ENCODE results near the gene CASTOR1.

Gene CASTOR1

DNA sequence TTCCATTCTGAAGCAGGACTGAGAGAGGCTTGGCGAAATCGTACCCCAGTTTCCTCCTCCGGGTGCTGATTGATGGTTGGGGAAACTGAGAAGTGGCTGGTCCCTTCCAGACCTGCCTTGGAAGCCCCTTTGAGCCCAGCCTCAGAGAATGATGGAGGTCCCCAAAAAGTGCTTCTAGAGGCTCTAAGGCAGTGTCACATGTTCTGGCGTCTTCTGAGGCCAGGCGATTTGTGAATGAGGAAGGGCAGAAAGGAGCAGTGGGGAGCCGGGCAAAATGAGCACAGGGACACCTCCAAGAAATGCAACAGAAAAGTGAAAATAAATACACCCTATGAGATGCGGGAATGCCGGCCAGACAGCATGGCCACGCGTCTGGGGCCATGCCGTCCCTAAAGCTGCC lies 41.7 kb downstream of the CASTOR1 start:
- no peak for DNase-seq (ENCODE audit: extremely low read depth in 1 of 2, low read depth in 1 of 2)

DNA sequence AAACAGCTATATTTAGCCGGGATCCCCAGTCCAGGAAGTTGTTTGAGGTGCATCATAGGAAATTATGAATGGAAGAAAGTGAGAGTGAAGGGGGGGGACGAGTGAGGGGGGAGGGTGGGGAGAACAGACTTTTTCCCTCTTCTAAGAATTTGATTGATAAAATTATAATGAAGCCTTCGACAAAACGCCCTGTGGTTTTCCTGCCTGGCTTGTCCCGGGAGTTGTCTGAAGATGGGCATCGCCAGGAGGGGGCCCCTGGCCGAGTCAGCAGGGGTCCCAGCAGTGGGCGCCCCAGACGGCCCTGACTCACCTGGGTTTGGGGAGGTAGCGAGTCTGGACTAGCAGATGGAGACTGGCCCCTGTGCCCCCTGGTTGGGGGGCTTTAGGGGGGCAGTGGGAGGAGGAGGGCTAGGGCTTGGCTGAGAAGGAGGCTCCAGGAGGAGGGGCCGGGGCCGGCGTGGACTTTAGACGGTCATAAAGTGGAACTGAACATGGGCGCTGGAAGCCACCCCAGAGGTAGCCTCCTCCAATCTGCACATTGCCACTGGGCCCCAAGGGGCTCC lies 42.4 kb downstream of the CASTOR1 start:
- no peak for DNase-seq (ENCODE audit: extremely low read depth in 1 of 2, low read depth in 1 of 2)

DNA sequence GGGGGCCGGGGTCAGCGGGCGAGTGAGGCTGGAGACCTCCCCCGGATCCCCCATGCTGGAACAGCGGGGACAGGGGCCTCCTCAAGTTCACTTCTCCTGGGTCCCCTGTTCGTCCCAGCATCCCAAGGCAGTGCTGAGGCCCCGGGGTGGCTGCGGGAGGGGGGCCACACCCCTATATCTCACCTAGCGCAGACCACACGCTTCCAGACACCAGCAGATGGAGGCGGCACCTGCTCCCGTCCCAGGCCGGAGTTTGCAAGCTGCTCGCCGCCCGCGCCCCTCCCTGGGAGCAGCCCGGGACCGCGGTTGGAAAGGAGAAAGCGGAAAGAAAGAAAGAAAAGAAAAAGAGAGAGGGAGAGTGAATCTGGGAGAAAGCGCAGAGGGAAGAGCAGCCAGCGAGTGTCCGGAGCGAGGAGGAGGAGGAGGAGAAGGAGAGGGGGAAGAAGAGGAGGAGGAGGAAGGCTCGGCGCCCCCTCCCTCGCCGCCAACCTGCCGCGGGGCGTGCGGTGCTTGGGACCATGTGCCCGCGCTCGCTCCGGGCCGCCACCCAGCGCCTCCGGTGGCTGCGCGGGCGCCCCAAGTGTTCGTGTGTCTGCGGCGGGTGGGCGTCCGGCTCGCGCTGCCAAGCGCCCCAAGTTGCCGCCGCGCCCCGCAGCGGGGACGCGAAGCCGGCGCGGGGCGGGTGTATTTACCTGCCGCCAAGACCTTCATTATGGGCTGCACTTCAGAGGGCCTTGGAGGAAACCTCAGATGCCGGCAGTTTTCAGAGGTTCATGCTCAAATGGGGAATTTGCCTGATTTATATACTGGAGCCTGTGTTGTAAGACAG lies 43.1 kb downstream of the CASTOR1 start, which contains the start of gene LIF:
LIF (minus strand) TSS at position 775 of the 829 bp plus-strand sequence; CDS start at position 711, 64 bp downstream.
- peak in 1 of 2 donors; percentile 25 for DNase-seq (ENCODE audit: extremely low read depth in 1 of 2, low read depth in 1 of 2)

DNA sequence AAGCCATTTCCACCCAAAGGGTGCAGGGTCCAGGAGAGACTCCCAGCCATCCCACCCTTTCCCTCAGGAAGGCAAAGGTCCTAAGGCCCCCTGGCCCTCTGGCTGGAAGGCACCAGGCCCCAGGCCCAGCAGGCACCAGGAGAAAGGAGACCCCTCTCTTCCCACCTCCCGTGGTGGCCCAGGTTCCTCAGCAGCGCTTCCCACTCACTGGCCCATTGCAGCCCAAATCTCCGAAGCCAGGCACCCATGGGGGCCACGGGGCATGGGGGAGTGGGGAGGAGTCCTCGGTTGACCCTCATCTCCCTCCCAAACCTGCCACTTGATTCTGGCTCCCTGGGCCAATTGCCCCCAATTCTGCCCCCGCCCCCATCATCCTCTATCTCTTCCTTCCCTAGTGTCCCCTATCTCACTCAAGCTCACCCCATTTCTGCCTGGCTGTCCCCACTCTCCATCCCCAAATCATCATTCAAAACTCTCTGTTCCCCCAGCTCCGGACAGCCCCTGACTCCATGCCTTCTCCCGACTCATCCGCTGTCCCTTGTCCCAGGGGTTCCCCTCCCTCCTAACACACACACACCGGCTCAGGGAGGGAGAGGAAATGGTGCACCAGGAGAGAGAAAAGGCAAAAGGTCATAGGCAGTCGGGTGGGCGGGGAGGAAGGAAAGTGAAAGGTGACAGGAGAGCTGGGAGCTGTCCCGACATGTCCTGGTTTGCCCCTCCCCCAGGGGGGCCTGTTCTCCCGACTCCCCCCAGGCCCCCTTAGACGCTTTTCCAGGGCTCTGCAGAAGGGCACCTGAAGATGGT lies 43.9 kb downstream of the CASTOR1 start:
- DNase-seq (ENCODE audit: extremely low read depth in 1 of 2, low read depth in 1 of 2), result no peak

DNA sequence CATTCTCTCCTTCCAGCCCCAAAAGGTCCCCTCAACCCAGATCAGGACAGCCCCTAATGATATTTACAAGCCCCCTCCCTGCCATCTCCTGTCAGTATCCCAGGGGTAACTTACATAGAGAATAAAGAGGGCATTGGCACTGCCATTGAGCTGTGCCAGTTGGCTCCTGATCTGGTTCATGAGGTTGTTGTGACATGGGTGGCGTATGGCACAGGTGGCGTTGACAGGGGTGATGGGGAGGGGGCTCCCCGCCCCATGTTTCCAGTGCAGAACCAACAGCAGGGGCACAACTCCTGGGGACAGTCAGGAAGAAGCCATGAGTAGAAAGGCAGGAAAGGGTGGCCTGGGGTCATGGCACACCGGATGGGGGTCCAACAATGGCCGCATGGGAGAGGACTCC lies 44.7 kb downstream of the CASTOR1 start:
- DNase-seq (ENCODE audit: extremely low read depth in 1 of 2, low read depth in 1 of 2), result no peak

DNA sequence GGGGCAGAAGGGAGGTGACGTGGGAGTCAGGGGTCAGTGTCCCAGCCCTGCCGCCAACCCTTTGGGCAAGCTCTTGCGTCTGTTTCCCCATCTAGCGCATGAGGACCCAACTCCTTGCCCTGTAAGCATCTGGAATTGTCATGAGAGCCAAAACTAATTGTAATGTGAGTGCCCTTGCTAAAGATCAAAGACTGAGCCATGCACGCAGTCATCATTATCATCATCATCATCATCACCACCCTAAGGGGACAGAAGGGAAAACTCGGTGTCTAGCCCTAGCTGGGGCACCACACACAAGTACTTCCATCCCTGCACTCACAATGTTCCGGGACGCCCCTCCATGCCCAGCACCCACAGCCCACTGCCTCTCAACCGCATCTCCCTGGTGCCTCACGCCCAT lies 45.2 kb downstream of the CASTOR1 start:
- no peak for DNase-seq (ENCODE audit: extremely low read depth in 1 of 2, low read depth in 1 of 2)

DNA sequence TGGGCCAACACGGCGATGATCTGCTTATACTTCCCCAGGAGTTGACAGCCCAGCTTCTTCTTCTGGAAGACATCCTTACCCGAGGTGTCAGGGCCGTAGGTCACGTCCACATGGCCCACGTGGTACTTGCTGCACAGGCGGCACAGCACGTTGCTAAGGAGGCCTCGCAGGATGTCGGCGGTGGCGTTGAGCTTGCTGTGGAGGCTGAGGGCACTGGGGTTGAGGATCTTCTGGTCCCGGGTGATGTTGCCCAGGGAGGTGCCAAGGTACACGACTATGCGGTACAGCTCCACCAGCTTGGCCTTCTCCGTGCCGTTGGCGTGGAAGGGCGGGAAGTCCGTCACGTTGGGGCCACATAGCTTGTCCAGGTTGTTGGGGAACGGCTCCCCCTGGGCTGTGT lies 45.6 kb downstream of the CASTOR1 start:
- DNase-seq (ENCODE audit: extremely low read depth in 1 of 2, low read depth in 1 of 2), result no peak

DNA sequence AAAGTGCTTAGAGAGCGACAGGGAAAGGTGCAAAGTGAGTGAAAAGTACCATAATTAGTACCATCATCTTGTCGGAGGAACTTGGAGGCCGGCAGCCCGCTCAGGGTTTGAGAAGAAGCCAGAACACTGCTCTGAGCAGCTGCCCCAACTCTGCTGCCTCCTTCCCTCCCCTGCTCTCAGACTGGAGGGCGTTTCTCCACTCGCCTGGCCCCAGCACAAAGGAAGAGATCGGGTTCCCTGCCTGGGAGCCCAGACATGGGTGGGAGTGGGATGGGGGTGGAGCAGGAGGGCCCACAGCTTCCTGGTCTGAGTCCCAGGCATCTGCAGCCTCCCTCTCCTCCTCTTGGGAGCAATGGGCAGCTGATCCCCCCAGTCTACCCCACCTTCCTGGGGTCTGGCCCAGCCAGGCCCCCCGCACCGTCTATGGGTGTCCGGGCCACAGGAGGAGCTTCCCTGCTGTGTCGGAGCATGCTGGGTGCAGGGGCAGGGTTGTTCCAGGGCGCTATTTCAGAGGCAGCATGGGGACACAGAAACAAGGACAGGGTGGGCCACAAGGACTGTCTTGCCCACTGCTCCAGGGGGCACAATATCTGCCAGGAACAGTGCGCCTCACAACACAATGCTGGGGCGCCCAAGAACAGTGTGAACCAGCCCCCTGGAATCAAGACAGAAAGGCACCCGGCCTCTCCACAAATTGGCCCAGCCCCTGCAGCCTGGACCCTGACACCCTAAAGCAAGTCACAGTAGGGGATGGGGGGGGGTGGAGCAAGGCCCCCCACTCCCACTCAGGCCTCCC lies 47.5 kb downstream of the CASTOR1 start:
- no peak for DNase-seq (ENCODE audit: extremely low read depth in 1 of 2, low read depth in 1 of 2)

DNA sequence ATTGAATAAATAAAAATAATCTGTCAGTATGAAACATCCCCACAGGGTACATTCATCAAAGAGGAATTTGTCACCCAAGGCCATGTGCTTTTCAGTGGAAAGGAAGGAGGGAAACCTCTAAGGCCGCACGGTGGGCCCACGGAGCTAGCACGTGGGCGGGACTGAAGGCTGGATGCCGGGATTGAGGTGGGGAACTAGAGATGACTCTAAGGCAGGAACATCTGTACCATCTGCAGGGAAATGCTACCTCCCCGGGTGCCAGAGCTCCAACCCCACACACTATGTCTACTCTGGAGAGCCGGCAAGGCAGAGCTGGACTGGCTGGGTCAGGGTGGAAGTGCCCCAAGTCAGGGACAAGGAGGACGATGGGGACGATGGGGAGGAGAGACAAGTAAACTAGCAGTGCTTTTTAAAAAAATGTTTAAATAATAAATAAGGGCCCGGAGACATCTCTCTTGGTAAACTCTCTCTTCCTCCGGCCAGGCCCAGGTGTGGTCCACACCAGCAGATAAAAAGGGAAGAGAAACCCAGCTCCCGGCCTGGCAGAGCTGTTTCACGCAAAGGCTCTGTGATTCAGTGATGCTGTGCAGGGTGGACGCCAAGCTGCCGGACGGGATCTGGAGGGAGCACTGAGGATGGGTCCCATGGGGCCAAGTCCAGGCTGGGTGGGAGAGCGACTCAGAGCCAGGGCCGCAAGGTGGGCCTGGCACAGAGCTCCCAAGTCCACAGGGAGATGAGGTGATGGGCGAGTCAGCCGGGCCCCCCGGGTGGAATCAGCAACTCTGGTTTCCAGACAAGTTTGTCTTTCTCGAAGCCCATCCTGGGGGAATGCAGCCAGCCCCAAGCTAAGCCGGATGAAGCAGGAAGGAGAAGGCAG lies 48.5 kb downstream of the CASTOR1 start:
- DNase-seq (ENCODE audit: extremely low read depth in 1 of 2, low read depth in 1 of 2), result no peak

DNA sequence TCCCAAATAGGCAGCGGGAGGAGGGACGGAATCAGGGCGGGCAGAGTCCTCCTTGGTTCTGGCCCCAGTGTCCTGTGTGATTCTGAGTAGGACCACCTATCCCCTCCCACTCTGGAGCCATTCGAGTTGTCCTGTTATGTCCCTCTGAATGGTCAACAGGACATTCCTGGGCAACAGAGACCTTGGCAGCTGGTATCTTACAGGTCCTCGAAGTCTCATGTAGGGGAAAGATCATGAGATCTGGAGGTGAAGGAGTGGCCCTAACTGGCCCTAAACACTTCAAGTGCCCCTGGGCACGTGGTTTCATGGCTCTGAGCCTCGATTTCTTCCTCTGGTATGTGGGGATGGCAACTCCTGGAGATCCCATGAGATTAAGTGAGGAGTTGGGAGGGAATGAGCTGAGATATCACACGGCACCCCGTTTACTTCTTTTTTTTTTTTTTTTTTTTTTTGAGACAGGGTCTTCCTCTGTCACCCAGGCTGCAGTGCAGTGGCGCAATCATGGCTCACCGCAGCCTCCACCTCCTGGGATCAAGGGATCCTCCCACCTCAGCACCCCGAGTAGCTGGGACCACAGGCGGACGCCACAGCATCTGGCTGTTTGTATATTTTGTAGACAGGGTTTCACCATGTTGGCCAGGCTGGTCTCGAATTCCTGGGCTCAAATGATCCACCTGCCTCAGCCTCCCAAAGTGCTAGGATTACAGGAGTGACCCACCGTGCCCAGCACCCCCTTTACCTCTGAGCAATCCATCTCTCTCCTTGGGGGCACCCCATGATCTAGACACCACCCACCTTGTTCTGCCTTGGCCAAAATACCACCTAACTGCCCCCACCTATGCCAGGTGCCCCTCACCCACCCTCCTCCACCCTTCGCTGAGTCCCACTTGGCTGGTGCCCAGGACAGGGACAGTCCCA lies 49.6 kb downstream of the CASTOR1 start:
- no peak for DNase-seq (ENCODE audit: extremely low read depth in 1 of 2, low read depth in 1 of 2)

DNA sequence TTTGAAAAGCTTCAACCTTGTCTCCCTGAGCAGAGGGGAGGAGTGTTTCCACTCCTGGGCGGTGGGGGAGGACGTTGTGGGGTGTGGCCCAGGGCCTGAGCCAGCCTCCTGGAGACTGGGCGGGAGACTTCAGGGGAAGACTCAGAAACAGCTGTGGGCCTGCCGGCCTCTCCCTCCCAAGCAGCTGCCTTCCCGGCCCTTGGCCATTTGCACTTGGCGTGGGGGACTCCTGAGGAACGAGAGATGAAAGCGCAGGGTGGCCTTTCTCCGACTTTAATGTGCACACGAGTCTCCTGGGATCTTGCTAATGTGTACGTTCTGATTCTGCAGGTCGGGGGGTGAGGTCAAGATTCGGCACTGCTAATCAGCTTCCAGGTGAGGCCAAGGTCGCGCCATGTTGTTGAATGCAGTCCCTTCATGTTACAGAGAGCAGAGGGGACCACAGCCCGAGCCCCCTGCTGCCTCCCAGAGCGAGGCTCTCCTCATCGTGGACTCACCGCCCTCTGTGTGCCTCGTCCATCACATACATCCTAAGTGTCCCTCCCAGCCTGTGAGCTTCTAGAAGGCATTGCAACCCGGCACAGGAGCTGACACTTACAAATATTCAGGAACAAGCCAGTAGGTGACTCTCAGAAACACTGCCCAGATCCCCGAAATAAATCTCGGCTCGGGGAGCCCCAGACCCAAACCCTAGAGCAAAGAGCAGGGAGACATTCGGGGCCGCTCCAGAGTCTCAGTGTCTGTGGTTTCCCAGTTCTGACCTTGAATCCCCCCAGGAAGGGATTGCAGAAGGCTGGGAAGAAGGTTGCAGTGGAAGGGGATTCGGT lies 50.4 kb downstream of the CASTOR1 start:
- DNase-seq (ENCODE audit: extremely low read depth in 1 of 2, low read depth in 1 of 2), result no peak

DNA sequence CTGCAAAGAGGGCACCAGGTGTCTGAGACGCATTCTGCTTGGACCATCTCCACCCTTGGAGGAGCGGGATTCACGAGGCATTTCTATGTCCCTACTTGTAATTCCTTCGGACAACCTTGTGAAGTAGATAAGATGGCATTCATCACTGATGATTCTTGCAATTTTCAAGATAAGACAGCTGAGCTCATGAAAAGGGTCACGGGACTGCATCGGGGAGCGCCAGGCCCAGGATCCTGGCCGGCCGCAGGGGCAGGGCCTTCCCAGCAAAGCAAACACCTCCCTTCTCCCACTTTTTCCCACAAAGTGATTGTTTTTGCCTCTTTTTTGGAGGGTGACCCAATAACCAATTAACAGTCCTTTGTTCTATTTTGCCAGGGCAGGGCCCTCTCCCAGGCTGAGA lies 51.2 kb downstream of the CASTOR1 start:
- DNase-seq (ENCODE audit: extremely low read depth in 1 of 2, low read depth in 1 of 2), result no peak

DNA sequence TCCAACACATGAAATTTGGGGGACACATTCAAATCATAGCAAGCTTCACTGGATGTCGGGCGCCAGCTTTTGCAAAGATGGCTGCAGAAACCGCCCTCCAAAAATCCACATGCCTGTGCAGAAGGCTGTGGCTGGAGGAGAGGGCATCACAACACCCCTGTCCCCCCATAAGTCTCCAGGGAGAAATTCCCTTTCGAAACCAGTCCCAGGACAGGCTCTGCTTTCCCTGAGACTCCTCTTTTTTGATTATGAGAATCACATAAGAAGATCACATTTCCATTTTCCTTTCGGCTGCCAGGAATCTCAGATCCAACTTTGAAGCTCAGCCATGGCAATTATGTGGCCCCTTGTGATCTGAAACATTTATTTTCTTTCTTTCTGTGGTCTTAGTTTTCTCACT lies 52.4 kb downstream of the CASTOR1 start:
- no peak for DNase-seq (ENCODE audit: extremely low read depth in 1 of 2, low read depth in 1 of 2)

DNA sequence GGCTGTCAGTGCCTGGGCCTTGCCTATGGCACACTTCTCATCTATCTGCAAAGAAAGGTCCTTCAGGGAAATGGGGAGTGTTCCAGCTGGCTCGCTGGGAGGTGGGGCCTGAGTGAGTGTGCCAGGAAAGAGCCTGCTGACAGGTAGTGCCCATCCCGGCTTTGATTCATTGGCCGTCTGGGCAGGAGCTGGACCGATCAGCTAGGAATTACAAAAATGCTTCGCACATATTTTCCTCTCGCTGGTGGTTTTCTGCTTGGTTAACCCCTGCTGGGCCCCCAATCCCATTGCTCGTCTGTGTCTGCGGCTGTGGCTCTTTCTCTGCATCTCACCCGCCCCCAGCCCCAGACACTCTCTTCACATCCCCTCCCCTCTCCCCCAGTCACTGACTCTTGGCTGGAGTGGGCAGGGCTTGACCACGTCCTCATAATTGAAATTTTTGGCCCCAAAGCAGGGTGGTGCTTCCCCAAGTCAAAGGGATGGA lies 53.6 kb downstream of the CASTOR1 start:
- no peak for DNase-seq (ENCODE audit: extremely low read depth in 1 of 2, low read depth in 1 of 2)

Measured in activated CD8-positive, alpha-beta memory T cell treated with anti-CD3 and anti-CD28 coated beads for 1 hour (primary cell).